ENCODE results near the gene DNAJB1. TPM values are rescaled to one million over a fixed set of nuclear protein-coding genes. Genes with fewer than 3 reads are reported as not detected.

The DNAJB1 gene
- total RNA-seq, 1 donor from 2014 or later = 45.7 TPM

GRCh38 chr19:14519245-14519859 lies 1.2 kb upstream of the DNAJB1 start:
- Mint-ChIP-seq H3K27me3 (ENCODE audit: unreplicated experiment) (peaks cover 18% of the 10 kb centered on the region), H3K27ac (ENCODE audit: unreplicated experiment) (peak overlapping the region; percentile 68), H3K9me3 (ENCODE audit: unreplicated experiment) (no peaks in the 10 kb centered on the region), H3K4me1 (ENCODE audit: unreplicated experiment) (peaks cover 29% of the 10 kb centered on the region), H3K36me3 (ENCODE audit: low read depth, unreplicated experiment) (peaks cover 28% of the 10 kb centered on the region), H3K4me3 (ENCODE audit: unreplicated experiment) (peak overlapping the region; percentile 88)
- DNase-seq (ENCODE audit: low spot score) = no peak
- TF ChIP-seq CTCF (IDR thresholded peaks at IDR 0.05; ENCODE audit: unreplicated experiment) = no peak

DNA sequence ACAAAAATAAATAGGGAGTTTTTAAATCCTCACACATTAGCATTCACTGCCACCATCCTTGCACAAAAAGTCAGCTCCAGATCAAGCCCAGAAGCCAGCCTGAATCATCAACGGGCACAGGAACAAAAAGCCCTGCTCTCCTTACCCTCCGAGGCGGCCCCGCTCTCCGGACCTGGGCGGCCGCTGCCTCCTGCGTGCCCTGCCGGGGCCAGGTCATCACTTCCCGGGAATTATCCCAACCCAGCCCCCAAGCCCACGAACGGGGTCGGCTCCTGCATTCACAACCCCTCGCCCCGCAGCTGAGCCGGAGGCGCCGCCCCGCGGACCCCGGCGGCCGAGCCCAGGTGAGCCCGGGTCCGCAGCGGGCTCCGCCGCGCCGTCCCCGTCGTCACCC lies 754 bp downstream of the DNAJB1 start:
- H3K27me3 Mint-ChIP-seq (ENCODE audit: unreplicated experiment) = peaks cover 18% of the 10 kb centered on the region
- H3K9me3 Mint-ChIP-seq (ENCODE audit: unreplicated experiment) = no peaks in the 10 kb centered on the region
- TF ChIP-seq CTCF (IDR thresholded peaks at IDR 0.05; ENCODE audit: unreplicated experiment) = no peak
- peaks cover 28% of the 10 kb centered on the region for H3K36me3 Mint-ChIP-seq (ENCODE audit: low read depth, unreplicated experiment)
- no peak for DNase-seq (ENCODE audit: low spot score)
- H3K4me3 Mint-ChIP-seq (ENCODE audit: unreplicated experiment) = peak overlapping the region; percentile 96
- H3K4me1 Mint-ChIP-seq (ENCODE audit: unreplicated experiment) = peaks cover 26% of the 10 kb centered on the region
- peak overlapping the region; percentile 64 for H3K27ac Mint-ChIP-seq (ENCODE audit: unreplicated experiment)

- Mint-ChIP-seq H3K4me1 (ENCODE audit: unreplicated experiment) (peaks cover 23% of the 10 kb centered on the region), H3K9me3 (ENCODE audit: unreplicated experiment) (no peaks in the 10 kb centered on the region), H3K36me3 (ENCODE audit: low read depth, unreplicated experiment) (peaks cover 28% of the 10 kb centered on the region), H3K27me3 (ENCODE audit: unreplicated experiment) (peaks cover 18% of the 10 kb centered on the region), H3K4me3 (ENCODE audit: unreplicated experiment) (peak overlapping the region; percentile 96), H3K27ac (ENCODE audit: unreplicated experiment) (peak overlapping the region; percentile 64)
- TF ChIP-seq CTCF (IDR thresholded peaks at IDR 0.05; ENCODE audit: unreplicated experiment) = no peak
- no peak for DNase-seq (ENCODE audit: low spot score)
These were observed 1.3 kb downstream of the DNAJB1 start for GRCh38 chr19:14516746-14517438.

DNA sequence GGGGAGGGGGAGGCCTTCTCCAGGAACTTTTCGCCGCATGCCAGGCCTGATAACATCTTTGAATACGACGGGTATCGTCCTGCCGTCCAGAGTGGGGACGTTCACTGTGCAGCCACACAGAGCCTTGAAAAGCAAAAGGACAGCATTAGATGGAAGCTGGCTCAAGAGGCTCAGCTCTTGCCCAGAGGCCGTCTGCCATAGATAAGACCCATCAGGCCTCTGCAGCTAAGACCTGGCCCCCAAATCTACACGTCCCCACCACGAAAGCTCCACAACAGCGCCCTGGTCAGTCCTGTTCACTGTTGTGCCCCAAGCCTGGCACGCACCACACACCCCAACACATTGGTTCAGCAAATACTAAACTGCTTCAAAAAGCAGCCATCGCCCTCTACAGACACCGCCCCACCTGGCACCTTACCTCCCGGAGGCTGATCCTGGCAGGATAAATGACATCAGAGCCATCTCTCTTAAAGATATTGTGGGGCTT lies 2.1 kb downstream of the DNAJB1 start:
- peaks cover 18% of the 10 kb centered on the region for H3K27me3 Mint-ChIP-seq (ENCODE audit: unreplicated experiment)
- H3K4me3 Mint-ChIP-seq (ENCODE audit: unreplicated experiment) = peak overlapping the region; percentile 96
- no peak overlapping the region for H3K27ac Mint-ChIP-seq (ENCODE audit: unreplicated experiment)
- no peak for TF ChIP-seq CTCF (IDR thresholded peaks at IDR 0.05; ENCODE audit: unreplicated experiment)
- H3K4me1 Mint-ChIP-seq (ENCODE audit: unreplicated experiment) = peaks cover 23% of the 10 kb centered on the region
- H3K36me3 Mint-ChIP-seq (ENCODE audit: low read depth, unreplicated experiment) = peaks cover 28% of the 10 kb centered on the region
- no peak for DNase-seq (ENCODE audit: low spot score)
- no peaks in the 10 kb centered on the region for H3K9me3 Mint-ChIP-seq (ENCODE audit: unreplicated experiment)

DNA sequence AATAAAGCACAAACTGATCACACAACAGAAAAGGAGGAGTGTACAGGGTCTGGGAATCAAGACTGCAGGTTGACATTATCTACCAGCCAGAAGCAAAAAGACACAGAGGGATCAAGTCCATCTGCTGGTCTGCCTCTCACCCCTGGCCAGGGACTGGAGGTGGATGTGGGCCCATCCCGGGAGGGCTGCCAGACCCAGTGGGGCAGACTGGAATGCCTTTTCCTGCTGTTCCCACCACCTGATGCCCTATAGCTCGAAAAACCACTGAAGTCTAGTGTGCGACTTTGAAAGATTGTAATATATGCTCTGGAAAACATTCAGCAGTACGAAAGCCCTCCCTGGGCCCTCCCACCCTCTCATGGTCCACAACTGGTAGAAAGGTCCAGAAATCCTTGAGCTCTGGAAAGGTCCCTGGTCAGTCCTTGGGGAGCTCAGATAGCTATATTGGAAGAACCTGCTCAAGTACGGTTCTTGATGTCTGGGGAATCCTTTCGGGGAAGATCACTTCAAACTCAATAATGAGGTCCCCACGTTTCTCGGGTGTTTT lies 2.6 kb downstream of the DNAJB1 start:
- no peak for TF ChIP-seq CTCF (IDR thresholded peaks at IDR 0.05; ENCODE audit: unreplicated experiment)
- peak overlapping the region; percentile 96 for H3K4me3 Mint-ChIP-seq (ENCODE audit: unreplicated experiment)

More for the DNA sequence above, 2.6 kb downstream of the DNAJB1 start:
- Mint-ChIP-seq H3K9me3 (ENCODE audit: unreplicated experiment) (no peaks in the 10 kb centered on the region), H3K27me3 (ENCODE audit: unreplicated experiment) (peaks cover 18% of the 10 kb centered on the region), H3K27ac (ENCODE audit: unreplicated experiment) (no peak overlapping the region), H3K4me1 (ENCODE audit: unreplicated experiment) (peaks cover 23% of the 10 kb centered on the region), H3K36me3 (ENCODE audit: low read depth, unreplicated experiment) (peaks cover 28% of the 10 kb centered on the region)
- no peak for DNase-seq (ENCODE audit: low spot score)

All from endothelial cell (in vitro differentiated cells).